Ramos (cell line): ENCODE measurements around the gene MRPS27.

Experiments used
- in situ Hi-C: fragments of 300-500 bp; cut with MboI; formaldehyde crosslinking; loops from one replicate; pipeline ENCODE4 v1.14.3; 2022; ENCODE audit warnings: low sequenced_read_pairs; ENCODE audit not compliant: unreplicated experiment

The MRPS27 gene

GRCh38 chr5:72319976-72320752, at the start of gene MRPS27, which contains the start of gene PTCD2:
TSS of gene MRPS27 (minus strand) at chr5:72320240. CDS start at chr5:72320221, 19 bp downstream.
TSS of gene PTCD2 (plus strand) at chr5:72320373. CDS start at chr5:72320383, 10 bp downstream.
- in situ Hi-C loops, result loop anchor here (25.0 kb wide), 1 partner anchor 733 kb away; the partner anchor contains the start of gene MCCC2

- in situ Hi-C loops, result no loop called here
Observed at GRCh38 chr5:72369711-72370110, 49.7 kb upstream of the MRPS27 start.

GRCh38 chr5:72369301-72369700, 49.3 kb upstream of the MRPS27 start:
- in situ Hi-C loops, result no loop called here

GRCh38 chr5:72368271-72368670, 48.2 kb upstream of the MRPS27 start:
- in situ Hi-C loops, result no loop called here

GRCh38 chr5:72366324-72366976, 46.4 kb upstream of the MRPS27 start:
- in situ Hi-C loops, result no loop called here

- in situ Hi-C loops, result no loop called here
Observed at GRCh38 chr5:72364951-72365350, 44.9 kb upstream of the MRPS27 start.

GRCh38 chr5:72364171-72364570, 44.1 kb upstream of the MRPS27 start:
- in situ Hi-C loops, result no loop called here

GRCh38 chr5:72363166-72363802, 43.2 kb upstream of the MRPS27 start:
- in situ Hi-C loops, result no loop called here

- in situ Hi-C loops, result no loop called here
Observed at GRCh38 chr5:72359886-72360285, 39.8 kb upstream of the MRPS27 start.

GRCh38 chr5:72358925-72359324, 38.9 kb upstream of the MRPS27 start:
- in situ Hi-C loops, result no loop called here

GRCh38 chr5:72356361-72356760, 36.3 kb upstream of the MRPS27 start:
- in situ Hi-C loops, result no loop called here

GRCh38 chr5:72355706-72356299, 35.8 kb upstream of the MRPS27 start:
- in situ Hi-C loops, result no loop called here

- in situ Hi-C loops, result no loop called here
Observed at GRCh38 chr5:72353046-72353445, 33.0 kb upstream of the MRPS27 start.

- in situ Hi-C loops, result no loop called here
Observed at GRCh38 chr5:72352616-72353015, 32.6 kb upstream of the MRPS27 start.

- in situ Hi-C loops, result no loop called here
Observed at GRCh38 chr5:72351376-72351775, 31.3 kb upstream of the MRPS27 start.

GRCh38 chr5:72347801-72348308, 27.8 kb upstream of the MRPS27 start:
- in situ Hi-C loops, result no loop called here

GRCh38 chr5:72346398-72346797, 26.4 kb upstream of the MRPS27 start:
- in situ Hi-C loops, result no loop called here

- in situ Hi-C loops, result no loop called here
Observed at GRCh38 chr5:72338689-72339209, 18.7 kb upstream of the MRPS27 start.

GRCh38 chr5:72337159-72337558, 17.1 kb upstream of the MRPS27 start:
- in situ Hi-C loops, result no loop called here

- in situ Hi-C loops, result no loop called here
Observed at GRCh38 chr5:72330712-72331111, 10.7 kb upstream of the MRPS27 start.
